ENCODE data around the gene NUDT14.

The NUDT14 gene

GRCh38 chr14:105196265-105196960 is 15.3 kb upstream of the NUDT14 start:
- no peak for DNase-seq

GRCh38 chr14:105195522-105196264 is 14.6 kb upstream of the NUDT14 start:
- DNase-seq, result no peak

DNA sequence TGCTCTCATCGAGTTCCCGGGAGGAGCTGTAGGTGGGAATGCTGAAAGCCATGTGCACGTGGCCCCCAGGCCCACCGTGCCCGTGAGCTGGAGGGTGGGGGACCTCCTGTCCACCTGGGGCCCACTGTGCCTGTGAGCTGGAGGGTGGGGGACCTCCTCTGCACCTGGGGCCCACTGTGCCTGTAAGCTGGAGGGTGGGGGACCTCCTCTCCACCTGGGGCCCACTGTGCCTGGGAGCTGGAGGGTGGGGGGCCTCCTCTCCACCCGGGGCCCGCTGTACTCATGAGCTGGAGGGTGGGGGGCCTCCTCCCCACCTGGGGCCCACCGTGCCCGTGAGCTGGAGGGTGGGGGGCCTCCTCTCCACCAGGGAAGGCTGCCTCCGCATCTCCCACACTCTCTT is 13.9 kb upstream of the NUDT14 start:
- DNase-seq, result no peak

DNA sequence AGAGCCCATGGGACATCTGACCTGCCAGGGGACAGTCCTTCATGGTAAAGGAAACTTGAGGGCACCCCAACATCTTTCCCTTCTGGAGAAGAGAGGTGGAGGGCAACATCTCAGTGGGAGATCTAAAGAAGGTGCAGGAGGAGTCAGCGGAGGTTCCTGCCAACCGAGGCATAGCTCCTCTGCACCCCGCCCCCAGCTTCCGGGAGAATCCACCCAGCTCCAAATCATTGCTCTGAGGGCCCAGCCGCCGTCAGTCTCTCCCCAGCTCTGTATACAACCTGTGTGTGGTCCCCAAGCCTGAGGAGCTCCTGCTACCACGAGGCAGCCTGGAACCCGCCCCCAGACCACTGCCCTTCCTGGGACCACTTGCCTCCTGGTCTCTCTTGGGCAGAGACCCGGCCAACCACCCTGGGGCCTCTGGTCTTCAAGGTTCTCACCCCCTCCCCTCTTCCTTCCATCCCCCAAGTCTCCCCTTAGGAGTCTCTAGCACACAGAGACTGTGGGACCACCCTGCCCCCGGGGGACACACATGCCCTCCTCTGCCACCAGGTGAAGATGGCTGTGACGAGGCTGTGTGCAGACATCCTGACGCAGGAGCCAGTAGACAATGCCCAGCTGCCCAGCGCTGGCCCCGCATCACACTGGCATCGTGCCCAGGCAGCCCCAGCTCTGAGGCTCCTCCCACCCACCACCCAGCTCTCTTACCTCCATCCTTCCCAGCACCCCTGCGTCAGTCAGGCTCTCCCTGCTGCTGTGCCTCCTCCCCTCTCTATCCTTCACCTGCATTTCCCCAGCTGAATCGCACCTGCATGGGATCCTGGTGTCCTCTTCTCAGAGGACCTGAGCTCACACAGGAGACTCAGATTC is 13.0 kb upstream of the NUDT14 start:
- peak; percentile 46 to 57 for DNase-seq

DNA sequence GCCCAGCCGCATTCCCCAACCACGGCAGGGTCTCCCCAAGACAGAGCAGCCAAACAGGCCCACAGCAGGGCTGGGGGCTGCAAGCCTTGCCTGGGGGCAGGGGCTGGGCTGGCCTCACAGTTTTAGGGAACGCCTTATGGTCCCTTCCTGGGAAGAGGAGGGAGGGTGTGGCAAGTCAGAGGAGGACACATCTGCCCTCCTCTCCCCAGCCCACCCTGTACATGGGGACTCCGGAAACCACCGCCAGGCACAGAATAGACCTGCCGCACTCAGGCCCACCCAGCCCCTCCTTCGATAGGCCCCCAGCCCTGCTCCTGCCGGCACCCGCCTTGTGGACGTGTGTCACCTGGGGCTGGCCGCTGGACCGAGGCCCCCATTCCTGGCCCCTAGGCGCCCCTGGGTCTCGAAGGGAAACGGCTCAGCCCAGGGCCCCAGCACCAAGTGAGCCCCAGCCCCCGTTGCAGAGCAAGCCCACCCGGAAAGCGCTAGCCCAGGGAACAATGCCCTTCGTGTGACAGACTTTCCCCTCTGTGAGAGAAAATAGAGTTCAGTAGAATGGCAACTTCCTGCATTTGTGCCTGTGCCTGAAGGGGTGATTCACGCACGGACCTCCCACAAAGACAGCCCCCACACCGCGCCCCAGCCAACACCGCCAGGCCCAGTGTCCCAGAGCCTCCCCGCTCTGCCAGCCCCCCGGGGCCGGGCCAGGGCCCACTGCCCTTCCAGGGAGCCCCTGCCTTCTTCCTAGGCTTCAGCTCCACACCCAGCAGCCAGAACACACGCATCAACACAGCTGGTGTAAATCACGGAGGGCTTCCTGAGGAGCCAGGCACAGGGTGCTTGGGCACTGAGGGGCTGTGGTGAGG is 12.0 kb upstream of the NUDT14 start:
- peak in 1 of 2 experiments; percentile 33 for DNase-seq

- no peak for DNase-seq
Observed at GRCh38 chr14:105187935-105188524, 6.9 kb upstream of the NUDT14 start.

- DNase-seq, result no peak
Observed at GRCh38 chr14:105187116-105187515, 6.0 kb upstream of the NUDT14 start.

DNA sequence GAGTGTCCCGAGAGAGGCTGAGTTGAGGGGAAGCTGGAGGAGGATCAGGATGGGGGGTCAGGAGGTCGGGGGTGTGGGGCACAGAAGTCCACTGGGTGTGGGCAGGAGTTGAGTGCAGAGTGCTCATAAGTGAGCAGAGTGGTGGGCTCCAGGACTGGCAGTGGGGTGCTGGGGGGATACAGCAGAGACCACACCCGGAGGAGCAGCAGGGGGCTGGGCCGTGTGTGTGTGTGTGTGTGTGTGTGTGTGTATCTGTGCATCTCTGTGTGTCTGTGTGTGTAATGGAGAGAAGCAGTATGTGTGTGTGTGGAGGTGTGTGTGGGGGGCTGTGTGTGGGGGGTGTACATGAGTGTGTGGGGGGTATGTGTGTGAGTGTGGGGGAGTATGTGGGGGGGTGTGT is 4.9 kb upstream of the NUDT14 start:
- no peak for DNase-seq

DNA sequence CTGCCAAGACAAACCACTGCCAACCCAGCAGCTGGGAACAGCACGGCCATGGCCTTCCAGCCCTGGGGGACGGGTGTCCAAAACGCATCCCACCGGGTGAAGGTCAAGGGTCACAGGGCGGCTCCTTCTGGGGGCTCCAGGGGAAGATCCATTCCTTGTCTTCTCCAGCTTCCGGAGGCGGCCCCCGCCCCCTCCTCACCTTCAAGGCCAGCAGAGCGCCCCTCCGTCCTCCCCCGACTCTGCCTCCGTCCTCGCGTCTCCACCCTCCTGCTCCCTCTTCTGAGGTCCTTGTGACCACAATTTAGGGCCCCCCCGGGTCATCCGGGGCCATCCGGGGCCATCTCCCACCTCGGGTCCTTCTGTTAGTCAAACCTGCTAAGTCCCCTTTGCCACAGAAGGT is 3.9 kb upstream of the NUDT14 start:
- DNase-seq, result no peak

- DNase-seq, result no peak
Observed at GRCh38 chr14:105184461-105184860, 3.3 kb upstream of the NUDT14 start.

GRCh38 chr14:105182296-105183020 is 1.3 kb upstream of the NUDT14 start:
- no peak for DNase-seq

GRCh38 chr14:105181549-105182295 is 610 bp upstream of the NUDT14 start:
- DNase-seq, result no peak

GRCh38 chr14:105179191-105179590 is 1.9 kb downstream of the NUDT14 start:
- DNase-seq, result no peak

DNA sequence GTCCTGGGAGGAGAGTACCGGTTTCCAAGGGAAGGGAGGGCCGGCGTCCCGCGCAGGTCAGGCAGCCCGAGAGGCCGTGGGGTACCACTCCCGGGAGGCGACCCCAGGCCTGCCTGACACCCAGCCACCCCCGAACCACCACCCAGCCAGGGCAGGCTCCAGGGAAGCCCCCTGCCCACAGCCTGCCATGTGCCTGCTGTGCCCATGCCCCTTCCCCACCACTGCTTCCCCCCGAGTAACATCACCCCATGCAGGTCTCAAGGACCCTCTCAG is 2.3 kb downstream of the NUDT14 start:
- no peak for DNase-seq

GRCh38 chr14:105178069-105178867 is 2.8 kb downstream of the NUDT14 start:
- no peak for DNase-seq

- no peak for DNase-seq
Observed at GRCh38 chr14:105177082-105177481, 4.0 kb downstream of the NUDT14 start.

DNA sequence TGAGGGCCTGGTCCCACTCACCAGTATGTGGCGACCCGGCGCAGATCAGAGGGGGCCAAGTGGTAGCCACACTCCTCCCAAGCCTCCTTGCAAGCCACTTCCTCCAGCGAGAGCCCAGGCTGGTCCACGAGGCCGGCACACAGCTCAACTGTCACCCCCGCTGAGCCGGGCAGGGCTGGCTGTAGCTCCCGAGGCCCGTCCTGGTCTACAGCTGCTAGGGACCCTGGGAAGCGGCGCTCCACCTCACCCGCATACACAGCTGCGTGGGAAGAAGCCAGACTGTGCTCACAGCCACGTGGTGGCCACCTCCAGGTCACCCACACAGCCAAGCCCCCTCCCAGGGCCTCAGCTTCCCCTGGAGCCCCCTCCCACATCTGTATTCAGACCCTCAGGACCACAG is 4.6 kb downstream of the NUDT14 start:
- DNase-seq, result no peak

GRCh38 chr14:105173901-105174894 is 6.9 kb downstream of the NUDT14 start:
- DNase-seq, result peak; percentile 35 to 47

- no peak for DNase-seq
Observed at GRCh38 chr14:105173145-105173544, 8.0 kb downstream of the NUDT14 start.
